ENCODE data around the gene PEAR1.

PEAR1 gene

DNA sequence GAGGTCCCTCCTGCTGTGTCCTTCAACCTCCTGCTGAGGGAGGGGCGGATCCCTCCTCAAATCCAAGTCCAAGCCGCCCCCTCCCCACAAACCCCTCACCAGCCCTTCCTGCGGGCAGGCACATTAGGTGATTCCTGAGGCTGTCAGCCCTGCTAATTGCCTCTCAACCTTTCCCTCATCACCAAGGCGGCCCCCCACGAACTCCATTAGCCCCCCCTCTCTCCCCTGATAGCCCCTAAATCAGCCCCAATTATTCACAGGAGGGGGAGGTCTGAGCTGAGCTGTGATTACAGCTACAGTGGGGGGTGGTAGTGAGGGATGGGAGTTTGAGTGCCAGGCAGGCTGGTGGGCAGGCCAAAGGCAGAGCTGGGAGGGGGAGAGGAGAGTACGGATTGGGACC, 5.8 kb upstream of the PEAR1 start:
- Histone ChIP-seq H3K4me1 (ENCODE audit: control insufficient read depth in 5 of 5, insufficient read depth in 5 of 5, low read length in 5 of 5) (peaks cover 0 to 10% (median 5%) of the 10 kb centered on the region in 5 donors), H3K9ac (ENCODE audit: low read length in 5 of 5) (no peak overlapping the region), H3K36me3 (ENCODE audit: control insufficient read depth in 5 of 5, insufficient read depth in 5 of 5, low read length in 5 of 5) (no peaks in the 10 kb centered on the region), H3K4me3 (ENCODE audit: low read depth in 1 of 5, low read length in 5 of 5) (no peak overlapping the region), H3K27me3 (ENCODE audit: control insufficient read depth in 5 of 5, insufficient read depth in 4 of 5, low read length in 5 of 5) (peaks cover 6 to 27% (median 16%) of the 10 kb centered on the region in 5 donors), H3K9me3 (ENCODE audit: control insufficient read depth in 5 of 5, low read length in 5 of 5) (no peaks in the 10 kb centered on the region), H3K27ac (ENCODE audit: low read depth, low read length) (no peak overlapping the region)

DNA sequence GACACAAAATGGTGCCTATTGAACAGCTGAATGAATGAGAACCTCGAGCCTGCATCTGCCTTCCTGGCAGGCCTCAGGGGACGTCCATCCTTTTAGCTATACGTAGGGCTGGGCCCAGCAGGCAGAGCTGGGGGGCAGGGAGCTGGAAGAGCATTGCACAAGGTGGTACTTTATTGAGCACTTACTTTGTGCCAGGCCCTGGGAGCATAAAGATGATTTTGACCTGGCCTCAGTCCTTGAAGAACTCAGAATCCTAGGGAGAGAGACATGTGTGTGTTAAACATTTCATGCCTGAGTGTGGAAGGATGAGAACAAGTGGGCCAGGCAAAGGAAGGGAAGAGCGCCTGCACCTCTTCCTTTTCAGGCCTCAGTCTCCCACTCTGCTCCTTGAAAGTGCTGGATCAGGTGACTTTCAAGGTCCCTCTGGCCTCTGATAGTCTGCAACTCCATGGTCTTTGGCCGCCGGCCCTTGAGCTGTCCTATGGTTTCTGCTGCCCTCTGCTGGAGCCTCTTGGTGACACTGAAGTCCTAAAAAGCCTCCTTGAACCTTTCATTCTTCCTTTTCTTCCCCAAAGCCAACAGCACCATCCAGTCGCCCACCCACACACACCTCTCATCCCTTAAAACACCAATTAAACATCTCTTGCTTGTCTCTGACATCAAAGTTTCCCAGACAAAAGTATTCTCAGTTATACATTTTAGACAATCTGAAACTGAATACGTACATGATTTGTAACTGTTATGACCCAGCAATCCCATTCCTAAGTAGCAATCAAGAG, 3.5 kb upstream of the PEAR1 start:
- no peaks in the 10 kb centered on the region for H3K36me3 ChIP-seq (ENCODE audit: control insufficient read depth in 5 of 5, insufficient read depth in 5 of 5, low read length in 5 of 5)
- peaks cover 0 to 26% (median 17%) of the 10 kb centered on the region in 5 donors for H3K4me1 ChIP-seq (ENCODE audit: control insufficient read depth in 5 of 5, insufficient read depth in 5 of 5, low read length in 5 of 5)
- no peak overlapping the region for H3K27ac ChIP-seq (ENCODE audit: low read depth, low read length)
- H3K9ac ChIP-seq (ENCODE audit: low read length in 5 of 5), result no peak overlapping the region
- H3K27me3 ChIP-seq (ENCODE audit: control insufficient read depth in 5 of 5, insufficient read depth in 4 of 5, low read length in 5 of 5), result peaks cover 0 to 13% (median 10%) of the 10 kb centered on the region in 5 donors
- no peak overlapping the region for H3K4me3 ChIP-seq (ENCODE audit: low read depth in 1 of 5, low read length in 5 of 5)
- no peaks in the 10 kb centered on the region for H3K9me3 ChIP-seq (ENCODE audit: control insufficient read depth in 5 of 5, low read length in 5 of 5)

DNA sequence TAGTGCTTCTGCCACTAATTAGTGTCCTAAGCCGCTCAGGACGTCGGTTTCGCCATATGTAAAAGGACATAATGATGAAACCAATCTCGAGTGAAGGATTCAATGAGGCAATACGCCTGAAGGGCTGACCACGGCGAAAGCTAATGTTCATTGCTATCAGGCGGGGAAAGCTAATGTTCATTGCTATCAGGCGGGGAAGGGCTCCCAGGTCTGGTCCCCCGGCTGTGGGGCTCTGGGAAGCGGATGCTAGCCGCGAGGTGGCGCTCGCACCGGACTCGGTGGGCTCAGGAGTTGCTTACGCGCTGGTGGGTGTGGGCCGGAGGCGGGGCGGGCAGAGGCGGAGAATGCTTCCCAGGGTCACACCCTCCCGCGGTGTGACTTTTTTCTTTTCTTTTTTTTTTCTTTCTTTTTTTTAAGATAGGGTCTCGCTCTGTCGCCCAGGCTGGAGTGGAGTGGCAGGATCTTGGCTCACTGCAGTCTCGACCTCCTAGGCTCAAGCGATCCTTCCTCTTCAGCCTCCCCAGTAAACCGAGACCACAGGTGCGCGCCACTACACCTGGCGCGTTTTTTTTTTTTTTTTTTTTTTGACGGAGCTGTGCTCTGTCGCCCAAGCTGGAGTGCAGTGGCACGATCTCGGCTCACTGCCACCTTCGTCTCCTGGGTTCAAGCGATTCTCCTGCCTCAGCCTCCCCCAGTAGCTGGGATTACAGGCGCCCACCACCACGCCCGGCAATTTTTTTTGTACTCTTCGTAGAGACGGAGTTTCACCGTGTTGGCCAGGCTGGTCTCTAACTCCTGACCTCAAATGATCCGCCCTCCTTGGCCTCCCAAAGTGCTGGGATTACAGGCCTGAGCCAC, 1.1 kb upstream of the PEAR1 start:
- peaks cover 2 to 51% (median 32%) of the 10 kb centered on the region in 5 donors for H3K4me1 ChIP-seq (ENCODE audit: control insufficient read depth in 5 of 5, insufficient read depth in 5 of 5, low read length in 5 of 5)
- no peak overlapping the region for H3K9ac ChIP-seq (ENCODE audit: low read length in 5 of 5)
- H3K9me3 ChIP-seq (ENCODE audit: control insufficient read depth in 5 of 5, low read length in 5 of 5), result no peaks in the 10 kb centered on the region
- H3K27ac ChIP-seq (ENCODE audit: low read depth, low read length), result peak overlapping the region; percentile 84
- H3K27me3 ChIP-seq (ENCODE audit: control insufficient read depth in 5 of 5, insufficient read depth in 4 of 5, low read length in 5 of 5), result peaks cover 0 to 10% (median 7%) of the 10 kb centered on the region in 5 donors
- H3K4me3 ChIP-seq (ENCODE audit: low read depth in 1 of 5, low read length in 5 of 5), result peak overlapping the region; percentile 28 to 60 (median 39)
- H3K36me3 ChIP-seq (ENCODE audit: control insufficient read depth in 5 of 5, insufficient read depth in 5 of 5, low read length in 5 of 5), result no peaks in the 10 kb centered on the region

DNA sequence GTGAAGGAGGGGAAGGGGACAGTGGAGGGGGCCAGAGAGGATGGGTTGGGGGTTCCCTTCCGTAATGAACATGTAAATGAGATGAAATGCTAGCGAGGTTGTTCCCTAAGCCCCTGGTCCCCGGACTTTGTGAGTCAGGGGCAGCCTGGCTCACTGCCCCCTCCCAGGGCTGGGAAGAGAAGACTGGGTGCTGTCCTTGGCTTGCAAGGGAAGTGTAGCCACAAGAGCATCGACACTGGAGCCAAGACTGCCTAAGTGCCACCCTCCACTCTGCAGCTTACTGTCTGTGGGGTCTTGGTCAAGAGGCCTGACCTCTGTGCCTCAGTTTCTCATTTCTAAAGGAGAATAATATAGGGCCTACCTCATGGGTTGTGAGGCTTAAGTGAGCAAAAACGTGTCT, 483 bp downstream of the PEAR1 start:
- no peaks in the 10 kb centered on the region for H3K36me3 ChIP-seq (ENCODE audit: control insufficient read depth in 5 of 5, insufficient read depth in 5 of 5, low read length in 5 of 5)
- H3K4me1 ChIP-seq (ENCODE audit: control insufficient read depth in 5 of 5, insufficient read depth in 5 of 5, low read length in 5 of 5), result peaks cover 4 to 66% (median 42%) of the 10 kb centered on the region in 5 donors
- peak overlapping the region in 4 of 5 donors; percentile 7 to 72 (median 58) for H3K9ac ChIP-seq (ENCODE audit: low read length in 5 of 5)
- H3K27me3 ChIP-seq (ENCODE audit: control insufficient read depth in 5 of 5, insufficient read depth in 4 of 5, low read length in 5 of 5), result peaks cover 0 to 8% (median 0%) of the 10 kb centered on the region in 5 donors
- peak overlapping the region; percentile 84 for H3K27ac ChIP-seq (ENCODE audit: low read depth, low read length)
- no peaks in the 10 kb centered on the region for H3K9me3 ChIP-seq (ENCODE audit: control insufficient read depth in 5 of 5, low read length in 5 of 5)
- peak overlapping the region; percentile 11 to 76 (median 65) for H3K4me3 ChIP-seq (ENCODE audit: low read depth in 1 of 5, low read length in 5 of 5)

- Histone ChIP-seq H3K4me3 (ENCODE audit: low read depth in 1 of 5, low read length in 5 of 5) (peak overlapping the region in 4 of 5 donors; percentile 15 to 76 (median 64)), H3K27me3 (ENCODE audit: control insufficient read depth in 5 of 5, insufficient read depth in 4 of 5, low read length in 5 of 5) (peaks cover 0 to 9% (median 2%) of the 10 kb centered on the region in 5 donors), H3K9ac (ENCODE audit: low read length in 5 of 5) (peak overlapping the region in 2 of 5 donors; percentile 60 to 72), H3K27ac (ENCODE audit: low read depth, low read length) (peak overlapping the region; percentile 84), H3K36me3 (ENCODE audit: control insufficient read depth in 5 of 5, insufficient read depth in 5 of 5, low read length in 5 of 5) (no peaks in the 10 kb centered on the region), H3K4me1 (ENCODE audit: control insufficient read depth in 5 of 5, insufficient read depth in 5 of 5, low read length in 5 of 5) (peaks cover 6 to 75% (median 51%) of the 10 kb centered on the region in 5 donors), H3K9me3 (ENCODE audit: control insufficient read depth in 5 of 5, low read length in 5 of 5) (no peaks in the 10 kb centered on the region)
These were observed 1.4 kb downstream of the PEAR1 start for GRCh38 chr1:156894711-156895454.

DNA sequence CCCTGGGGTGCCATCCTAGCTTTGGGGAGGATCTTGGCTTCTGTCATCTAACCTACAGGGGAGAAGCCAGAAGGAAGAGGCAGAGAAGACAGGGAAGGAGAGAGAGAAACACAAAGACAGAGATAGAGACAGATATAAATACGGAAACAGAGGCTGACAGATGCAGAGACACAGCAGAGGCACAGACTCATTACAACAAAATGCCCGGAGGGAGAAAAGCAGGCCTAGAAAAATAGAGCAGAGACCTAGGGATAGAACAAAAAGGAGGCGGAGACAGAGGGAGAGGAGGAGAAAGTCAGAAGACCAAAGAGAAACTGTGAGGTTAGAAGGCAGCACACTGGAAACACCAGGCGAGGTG, 1.9 kb downstream of the PEAR1 start:
- Histone ChIP-seq H3K9ac (ENCODE audit: low read length in 5 of 5) (peak overlapping the region in 1 of 5 donors; percentile 72), H3K36me3 (ENCODE audit: control insufficient read depth in 5 of 5, insufficient read depth in 5 of 5, low read length in 5 of 5) (no peaks in the 10 kb centered on the region), H3K4me1 (ENCODE audit: control insufficient read depth in 5 of 5, insufficient read depth in 5 of 5, low read length in 5 of 5) (peaks cover 7 to 81% (median 55%) of the 10 kb centered on the region in 5 donors), H3K27ac (ENCODE audit: low read depth, low read length) (peak overlapping the region; percentile 84), H3K9me3 (ENCODE audit: control insufficient read depth in 5 of 5, low read length in 5 of 5) (no peaks in the 10 kb centered on the region), H3K27me3 (ENCODE audit: control insufficient read depth in 5 of 5, insufficient read depth in 4 of 5, low read length in 5 of 5) (peaks cover 0 to 9% (median 3%) of the 10 kb centered on the region in 5 donors), H3K4me3 (ENCODE audit: low read depth in 1 of 5, low read length in 5 of 5) (peak overlapping the region in 3 of 5 donors; percentile 60 to 76 (median 68))

DNA sequence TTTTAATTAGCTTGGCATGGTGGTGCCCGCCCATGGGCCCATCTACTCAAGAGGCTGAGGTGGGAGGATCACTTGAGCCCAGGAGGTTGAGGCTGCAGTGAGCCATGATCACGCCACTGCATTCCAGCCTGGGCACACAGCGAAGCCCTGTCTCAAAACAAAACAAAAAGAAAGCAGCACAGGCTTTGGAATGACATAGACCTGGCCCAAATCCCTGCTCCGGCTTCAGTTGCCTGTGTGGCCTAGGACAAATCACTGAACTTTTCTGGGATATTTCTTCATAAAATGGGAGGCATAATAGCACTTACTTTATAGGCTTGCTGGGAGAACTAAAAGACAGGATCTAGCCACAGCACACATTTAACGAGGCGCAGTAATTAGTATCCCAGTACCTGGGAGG, 2.4 kb downstream of the PEAR1 start:
- Histone ChIP-seq H3K9ac (ENCODE audit: low read length in 5 of 5) (no peak overlapping the region), H3K9me3 (ENCODE audit: control insufficient read depth in 5 of 5, low read length in 5 of 5) (no peaks in the 10 kb centered on the region), H3K4me1 (ENCODE audit: control insufficient read depth in 5 of 5, insufficient read depth in 5 of 5, low read length in 5 of 5) (peaks cover 8 to 86% (median 60%) of the 10 kb centered on the region in 5 donors), H3K27ac (ENCODE audit: low read depth, low read length) (peak overlapping the region; percentile 84), H3K4me3 (ENCODE audit: low read depth in 1 of 5, low read length in 5 of 5) (peak overlapping the region in 1 of 5 donors; percentile 39), H3K36me3 (ENCODE audit: control insufficient read depth in 5 of 5, insufficient read depth in 5 of 5, low read length in 5 of 5) (no peaks in the 10 kb centered on the region), H3K27me3 (ENCODE audit: control insufficient read depth in 5 of 5, insufficient read depth in 4 of 5, low read length in 5 of 5) (peaks cover 0 to 9% (median 7%) of the 10 kb centered on the region in 5 donors)

- Histone ChIP-seq H3K9me3 (ENCODE audit: control insufficient read depth in 5 of 5, low read length in 5 of 5) (no peaks in the 10 kb centered on the region), H3K4me3 (ENCODE audit: low read depth in 1 of 5, low read length in 5 of 5) (peak overlapping the region in 3 of 5 donors; percentile 6 to 44 (median 32)), H3K27ac (ENCODE audit: low read depth, low read length) (peak overlapping the region; percentile 84), H3K27me3 (ENCODE audit: control insufficient read depth in 5 of 5, insufficient read depth in 4 of 5, low read length in 5 of 5) (peaks cover 0 to 12% (median 9%) of the 10 kb centered on the region in 5 donors), H3K4me1 (ENCODE audit: control insufficient read depth in 5 of 5, insufficient read depth in 5 of 5, low read length in 5 of 5) (peaks cover 12 to 92% (median 66%) of the 10 kb centered on the region in 5 donors), H3K9ac (ENCODE audit: low read length in 5 of 5) (no peak overlapping the region), H3K36me3 (ENCODE audit: control insufficient read depth in 5 of 5, insufficient read depth in 5 of 5, low read length in 5 of 5) (no peaks in the 10 kb centered on the region)
These were observed 3.0 kb downstream of the PEAR1 start for GRCh38 chr1:156896490-156897033.

DNA sequence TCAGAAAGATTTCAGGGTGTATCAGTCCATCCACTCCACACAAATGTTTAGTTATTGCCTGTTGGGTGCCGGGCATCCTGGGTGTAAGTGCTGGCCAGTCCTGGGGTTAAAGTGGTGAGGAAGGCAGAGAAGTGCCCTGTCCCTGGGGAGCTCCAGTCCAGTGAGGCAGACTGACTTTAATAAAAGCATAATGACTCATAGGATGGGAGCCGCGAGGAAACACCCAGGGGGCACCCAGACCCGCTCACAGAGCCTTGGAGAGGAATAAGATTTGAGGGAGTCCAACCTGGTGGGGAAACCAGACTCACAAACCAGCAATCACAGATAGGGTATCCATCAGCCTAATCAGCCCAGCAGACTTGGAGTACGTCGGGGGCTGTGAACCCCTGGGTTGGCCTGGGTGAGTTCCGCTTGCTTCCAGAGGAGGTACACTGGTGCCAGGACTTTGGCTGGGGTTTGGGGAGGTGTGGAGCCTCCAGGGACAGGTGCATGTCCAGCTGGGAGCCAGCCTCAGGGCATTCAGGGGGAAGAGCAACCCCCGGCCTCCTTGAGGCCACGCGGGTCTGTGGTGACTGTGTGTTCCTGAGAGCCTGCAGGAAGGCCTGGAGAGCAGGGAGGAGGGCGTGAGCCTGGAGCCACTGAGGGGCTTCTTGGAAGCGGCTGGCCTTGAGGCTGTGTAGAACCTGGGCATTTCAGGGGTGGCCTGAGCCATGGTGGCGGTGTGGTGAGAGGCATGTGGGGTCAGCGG, 3.7 kb downstream of the PEAR1 start:
- Histone ChIP-seq H3K36me3 (ENCODE audit: control insufficient read depth in 5 of 5, insufficient read depth in 5 of 5, low read length in 5 of 5) (no peaks in the 10 kb centered on the region), H3K27me3 (ENCODE audit: control insufficient read depth in 5 of 5, insufficient read depth in 4 of 5, low read length in 5 of 5) (peaks cover 0 to 16% (median 9%) of the 10 kb centered on the region in 5 donors), H3K9ac (ENCODE audit: low read length in 5 of 5) (peak overlapping the region in 1 of 5 donors; percentile 65), H3K4me1 (ENCODE audit: control insufficient read depth in 5 of 5, insufficient read depth in 5 of 5, low read length in 5 of 5) (peaks cover 12 to 93% (median 68%) of the 10 kb centered on the region in 5 donors), H3K9me3 (ENCODE audit: control insufficient read depth in 5 of 5, low read length in 5 of 5) (no peaks in the 10 kb centered on the region), H3K4me3 (ENCODE audit: low read depth in 1 of 5, low read length in 5 of 5) (peak overlapping the region in 3 of 5 donors; percentile 24 to 44 (median 32)), H3K27ac (ENCODE audit: low read depth, low read length) (peak overlapping the region; percentile 78)

All from subcutaneous abdominal adipose tissue (tissue), 5 donors.